Common myeloid progenitor, CD34-positive (primary cell): ENCODE results near the gene CCN6. TPM values are rescaled to one million over a fixed set of nuclear protein-coding genes. Genes with fewer than 3 reads are reported as not detected.

ENCODE experiments used
- CTCF ChIA-PET: fragments of 350-600 bp; sonication (Branson Sonifier 250); formaldehyde crosslinking; loops from one replicate; lab custom pipeline; 2021; ENCODE audit warnings: antibody characterized with exemption; lab: Charles Lee
- POLR2A ChIA-PET: fragments of 350-600 bp; sonication (Branson Sonifier 250); formaldehyde crosslinking; loops from one replicate; lab custom pipeline; 2021; ENCODE audit warnings: antibody characterized with exemption; lab: Charles Lee
- DNase-seq, 3 donors: peaks; one replicate each; pipeline versions ENCODE4 v3.0.0 to v3.0.0-alpha.2; 2013
- H3K27ac ChIP-seq, 2 experiments: 1 replicate in 1 of 2; 2 replicates in 1 of 2; pipeline ENCODE4 v1.7.0; 2013; ENCODE audit warnings: inconsistent platforms in 2 of 2, low read length in 2 of 2, mild to moderate bottlenecking in 2 of 2, low read depth in 1 of 2, moderate library complexity in 1 of 2; ENCODE audit not compliant: severe bottlenecking in 2 of 2, insufficient read depth in 1 of 2, poor library complexity in 1 of 2
- H3K27me3 ChIP-seq, 5 experiments: replicated peaks in 2 of 5; 1 replicate in 3 of 5; 2 replicates in 2 of 5; pipeline versions ENCODE4 v1.6.1 to v1.7.0; 2013; ENCODE audit warnings: low read length in 4 of 5, mild to moderate bottlenecking in 2 of 5, moderate library complexity in 2 of 5, inconsistent platforms in 1 of 5; ENCODE audit not compliant: insufficient read depth in 5 of 5, control insufficient read depth in 4 of 5
- H3K36me3 ChIP-seq, 4 experiments: 1 replicate in 2 of 4; 2 replicates in 2 of 4; pipeline versions ENCODE4 v1.6.1 to v1.7.0; 2013; ENCODE audit warnings: low read length in 3 of 4, control low read depth in 1 of 4, mild to moderate bottlenecking in 1 of 4; ENCODE audit not compliant: control insufficient read depth in 4 of 4, insufficient read depth in 4 of 4
- H3K4me1 ChIP-seq, 4 experiments: 1 replicate in 3 of 4; 2 replicates in 1 of 4; pipeline versions ENCODE4 v1.6.1 to v1.7.1; 2013; ENCODE audit warnings: low read length in 3 of 4, mild to moderate bottlenecking in 3 of 4, control low read depth in 1 of 4, inconsistent platforms in 1 of 4, moderate library complexity in 1 of 4; ENCODE audit not compliant: control insufficient read depth in 4 of 4, insufficient read depth in 4 of 4; ENCODE audit errors: control extremely low read depth in 1 of 4
- H3K4me3 ChIP-seq, 7 experiments: 1 replicate in 4 of 7; 2 replicates in 3 of 7; pipeline versions ENCODE4 v1.5.1 to v1.7.0; 2013; ENCODE audit warnings: mild to moderate bottlenecking in 7 of 7, low read length in 6 of 7, moderate library complexity in 6 of 7, inconsistent platforms in 2 of 7, low read depth in 2 of 7, control low read depth in 1 of 7; ENCODE audit not compliant: insufficient read depth in 4 of 7, control insufficient read depth in 1 of 7; ENCODE audit errors: extremely low read depth in 1 of 7
- H3K9me3 ChIP-seq, 5 experiments: 1 replicate in 4 of 5; 2 replicates in 1 of 5; pipeline versions ENCODE4 v1.6.1 to v1.7.1; 2013; ENCODE audit warnings: low read length in 4 of 5, mild to moderate bottlenecking in 2 of 5, inconsistent platforms in 1 of 5, low read depth in 1 of 5, moderate library complexity in 1 of 5; ENCODE audit not compliant: control insufficient read depth in 4 of 5, insufficient read depth in 2 of 5; ENCODE audit errors: control extremely low read depth in 1 of 5
- WGBS: methylation state at CpG from one replicate; pipeline ENCODE4 v1.1.5; 2013; ENCODE audit not compliant: insufficient coverage; 5-methylcytosine and 5-hydroxymethylcytosine counted together
- polyA plus RNA-seq: library from polyadenylated mRNA; unstranded; fragments of 120-200 nt; gene quantifications from one replicate; pipeline ENCODE4 v1.2.1, GENCODE V29; 2013

Gene CCN6
- 0.21 TPM for polyA plus RNA-seq

DNA sequence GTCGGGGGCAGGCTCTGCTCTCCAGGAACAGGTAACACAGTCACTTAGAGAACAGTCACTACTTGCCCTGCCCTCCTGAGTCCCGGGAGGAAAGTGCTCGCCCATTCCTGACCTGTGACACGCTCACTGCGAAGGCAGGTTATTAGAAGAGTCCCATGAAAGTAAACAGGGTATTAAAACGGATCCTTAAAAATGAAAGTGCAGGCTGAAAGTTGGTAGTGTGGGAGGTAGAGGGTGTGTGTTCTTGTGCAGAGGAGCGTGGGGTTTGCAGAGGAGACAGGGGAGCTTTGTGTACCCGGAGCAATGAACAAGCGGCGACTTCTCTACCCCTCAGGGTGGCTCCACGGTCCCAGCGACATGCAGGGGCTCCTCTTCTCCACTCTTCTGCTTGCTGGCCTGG lies at the start of gene CCN6:
Gene CCN6 (plus strand): TSS at position 104 of the 400 bp plus-strand sequence. CDS start 254 bp downstream, at position 358.
- ChIA-PET POLR2A (no interaction called here), CTCF (interaction anchor here (0.6 to 1.1 kb wide), 2 partner anchors 13 to 291 kb away, joined by 4 read pairs; no protein-coding TSS in a partner anchor)
- Histone ChIP-seq H3K36me3 (no peaks in the 10 kb centered on the region), H3K27ac (no peak within 1 kb of the TSS), H3K4me1 (peaks cover 0 to 4% (median 0%) of the 10 kb centered on the region in 4 experiments), H3K4me3 (no peak within 1 kb of the TSS), H3K9me3 (peaks cover 0 to 3% (median 0%) of the 10 kb centered on the region in 5 experiments), H3K27me3 (no peaks in the 10 kb centered on the region)
- no peak for DNase-seq
- WGBS = 98% methylated on average over 12 of the region's 12 CpGs

DNA sequence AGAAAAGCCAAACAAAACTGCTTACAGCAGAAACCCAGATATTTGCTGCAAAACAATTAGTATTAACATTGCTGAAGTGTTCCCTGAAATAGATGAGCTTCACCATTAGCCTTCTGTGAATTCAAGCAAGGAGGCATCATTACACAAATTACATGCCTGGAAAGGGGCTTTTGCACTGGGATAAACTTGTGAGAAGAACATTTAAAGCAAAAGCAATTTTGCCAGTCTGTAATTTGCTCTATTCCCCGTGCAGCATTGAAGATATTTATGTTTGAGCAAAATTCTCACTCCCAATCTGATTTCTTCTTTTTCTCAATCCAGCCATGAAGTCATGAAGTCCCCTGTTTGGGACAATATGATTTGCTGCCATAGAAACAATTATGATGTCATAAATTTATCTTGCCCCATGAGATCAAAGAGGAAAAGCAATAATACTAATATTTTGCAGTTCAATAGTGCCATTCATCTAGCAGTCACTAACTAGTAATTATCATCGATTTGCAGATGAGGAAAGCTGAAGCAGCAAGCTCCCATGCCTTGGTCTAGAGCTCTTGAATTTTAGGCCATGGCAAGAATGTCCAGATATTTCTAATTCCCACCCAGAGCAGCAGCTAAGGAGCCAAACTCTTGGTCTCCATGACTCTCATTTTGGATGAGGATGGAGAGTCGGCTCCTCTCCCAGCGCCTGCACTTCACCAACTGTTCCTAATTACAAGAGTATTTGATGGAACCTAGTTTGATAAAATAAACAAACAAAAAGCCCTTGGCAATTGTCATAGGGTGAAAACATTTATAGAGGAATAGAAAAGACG lies 49.5 kb upstream of the CCN6 start:
- WGBS = 100% methylated on average over 2 of the region's 5 CpGs
- H3K4me1 ChIP-seq = peaks cover 0 to 13% (median 10%) of the 10 kb centered on the region in 4 experiments
- no peak overlapping the region for H3K27ac ChIP-seq
- no peak overlapping the region for H3K4me3 ChIP-seq
- peaks cover 0 to 3% (median 1%) of the 10 kb centered on the region in 5 experiments for H3K9me3 ChIP-seq
- H3K36me3 ChIP-seq = no peaks in the 10 kb centered on the region
- CTCF ChIA-PET = no interaction called here
- peaks cover 0 to 3% (median 0%) of the 10 kb centered on the region in 5 experiments for H3K27me3 ChIP-seq
- POLR2A ChIA-PET = no interaction called here
- no peak for DNase-seq

DNA sequence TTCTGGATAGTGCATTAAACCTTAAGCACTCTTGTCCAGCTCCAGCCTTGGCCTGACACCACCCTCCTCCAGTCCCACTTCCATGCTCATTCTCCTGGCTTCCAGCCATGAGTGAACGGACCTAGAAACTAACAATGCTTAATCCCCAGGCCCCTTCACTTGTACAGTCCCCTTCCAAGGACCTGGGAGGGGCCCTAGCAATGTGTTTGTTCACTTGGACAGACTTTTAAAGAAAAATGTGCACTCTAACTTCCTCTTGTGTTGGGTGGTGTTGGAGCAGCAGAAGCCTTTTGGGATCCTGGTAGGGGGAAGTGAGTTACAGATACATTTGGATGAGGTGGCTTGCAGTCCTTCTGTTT lies 48.9 kb upstream of the CCN6 start:
- H3K27ac ChIP-seq = no peak overlapping the region
- no peaks in the 10 kb centered on the region for H3K36me3 ChIP-seq
- ChIA-PET CTCF (no interaction called here), POLR2A (no interaction called here)
- peaks cover 0 to 3% (median 0%) of the 10 kb centered on the region in 5 experiments for H3K27me3 ChIP-seq
- no peak for DNase-seq
- H3K4me1 ChIP-seq = peaks cover 0 to 13% (median 10%) of the 10 kb centered on the region in 4 experiments
- no peak overlapping the region for H3K4me3 ChIP-seq
- peaks cover 0 to 3% (median 1%) of the 10 kb centered on the region in 5 experiments for H3K9me3 ChIP-seq
- WGBS = 100% methylated on average over 1 of the region's 1 CpG

DNA sequence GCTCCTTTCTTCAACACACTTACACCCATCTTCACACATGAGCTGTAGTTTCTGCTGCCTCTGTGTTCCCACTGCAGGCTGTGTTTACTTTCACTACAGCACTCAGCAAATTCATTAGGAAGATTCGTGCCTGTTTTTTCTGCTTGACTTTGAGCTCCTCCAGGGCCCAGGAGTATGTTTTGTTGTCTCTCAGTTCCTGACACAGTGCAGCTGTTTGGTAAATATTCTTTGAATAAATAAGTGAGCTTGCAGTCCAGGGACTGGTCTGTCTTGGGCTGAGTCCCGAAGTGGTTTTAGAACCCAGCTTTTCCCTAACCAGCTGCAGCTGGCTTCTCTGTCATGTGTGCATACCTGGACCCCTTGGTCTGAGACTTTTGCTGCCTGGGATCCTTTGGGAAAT lies 46.6 kb upstream of the CCN6 start:
- H3K27ac ChIP-seq = no peak overlapping the region
- H3K36me3 ChIP-seq = no peaks in the 10 kb centered on the region
- H3K4me1 ChIP-seq = peaks cover 0 to 13% (median 10%) of the 10 kb centered on the region in 4 experiments
- WGBS = 100% methylated on average over 1 of the region's 2 CpGs
- H3K9me3 ChIP-seq = no peaks in the 10 kb centered on the region
- no peaks in the 10 kb centered on the region for H3K27me3 ChIP-seq
- DNase-seq = no peak
- H3K4me3 ChIP-seq = no peak overlapping the region
- CTCF ChIA-PET = interaction anchor here (0.8 to 8.4 kb wide), 5 partner anchors 10 to 134 kb away, joined by 3 to 51 read pairs (median 9); partner anchors contain the start of gene FYN
- POLR2A ChIA-PET = no interaction called here

DNA sequence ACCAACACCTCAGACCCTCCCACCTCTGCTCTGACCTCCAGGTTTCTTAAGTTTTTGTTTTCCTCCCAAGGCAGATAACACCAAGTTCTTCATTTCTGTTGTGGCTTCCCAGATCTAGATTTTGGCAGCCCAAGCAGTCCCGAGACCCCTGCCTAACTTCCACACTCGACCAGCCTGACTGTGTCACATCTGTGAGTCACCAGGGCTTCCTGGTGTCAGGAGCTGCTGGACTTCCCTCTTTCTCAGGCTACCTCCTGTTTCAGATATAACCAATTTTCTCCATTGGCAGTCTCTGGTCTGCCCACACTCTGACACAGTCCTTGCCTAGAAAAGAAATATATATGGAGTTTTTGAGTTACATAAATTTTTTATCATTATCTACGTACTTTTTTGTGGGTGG lies 46.1 kb upstream of the CCN6 start:
- peak; percentile 70 to 90 (median 83) for DNase-seq
- H3K27me3 ChIP-seq = no peaks in the 10 kb centered on the region
- peaks cover 0 to 13% (median 10%) of the 10 kb centered on the region in 4 experiments for H3K4me1 ChIP-seq
- ChIA-PET POLR2A (no interaction called here), CTCF (interaction anchor here (0.8 to 8.4 kb wide), 5 partner anchors 10 to 135 kb away, joined by 3 to 51 read pairs (median 9); partner anchors contain the start of gene FYN)
- H3K27ac ChIP-seq = peak overlapping the region in 1 of 2 experiments; percentile 7
- no peak overlapping the region for H3K4me3 ChIP-seq
- 0% methylated on average over 2 of the region's 3 CpGs for WGBS
- H3K36me3 ChIP-seq = no peaks in the 10 kb centered on the region
- no peaks in the 10 kb centered on the region for H3K9me3 ChIP-seq

DNA sequence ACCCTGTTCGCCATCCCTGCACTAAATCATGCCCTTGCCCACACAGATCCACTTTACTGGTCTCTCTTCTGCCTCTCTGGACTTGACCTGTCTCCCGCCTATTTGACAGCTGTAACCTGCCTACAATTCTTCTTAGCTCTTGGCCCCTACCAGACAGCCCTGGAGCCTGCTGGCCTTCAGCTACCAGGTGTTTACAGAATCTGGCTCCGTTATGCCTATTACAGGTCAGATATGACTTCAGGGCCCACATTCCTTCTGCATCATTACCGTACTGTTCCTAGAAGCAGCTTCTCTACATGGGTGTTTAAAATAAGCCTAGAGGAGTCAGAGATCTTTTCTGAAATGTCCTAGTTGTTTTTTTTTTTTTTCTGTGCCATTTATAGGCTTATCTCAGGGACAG lies 45.4 kb upstream of the CCN6 start:
- POLR2A ChIA-PET = no interaction called here
- 100% methylated on average over 2 of the region's 4 CpGs for WGBS
- Histone ChIP-seq H3K4me1 (peaks cover 0 to 13% (median 10%) of the 10 kb centered on the region in 4 experiments), H3K4me3 (no peak overlapping the region), H3K9me3 (no peaks in the 10 kb centered on the region), H3K27ac (no peak overlapping the region), H3K36me3 (no peaks in the 10 kb centered on the region), H3K27me3 (no peaks in the 10 kb centered on the region)
- CTCF ChIA-PET = interaction anchor here (0.8 to 8.4 kb wide), 6 partner anchors 9 to 286 kb away, joined by 3 to 51 read pairs (median 7); no protein-coding TSS in a partner anchor
- DNase-seq = no peak

DNA sequence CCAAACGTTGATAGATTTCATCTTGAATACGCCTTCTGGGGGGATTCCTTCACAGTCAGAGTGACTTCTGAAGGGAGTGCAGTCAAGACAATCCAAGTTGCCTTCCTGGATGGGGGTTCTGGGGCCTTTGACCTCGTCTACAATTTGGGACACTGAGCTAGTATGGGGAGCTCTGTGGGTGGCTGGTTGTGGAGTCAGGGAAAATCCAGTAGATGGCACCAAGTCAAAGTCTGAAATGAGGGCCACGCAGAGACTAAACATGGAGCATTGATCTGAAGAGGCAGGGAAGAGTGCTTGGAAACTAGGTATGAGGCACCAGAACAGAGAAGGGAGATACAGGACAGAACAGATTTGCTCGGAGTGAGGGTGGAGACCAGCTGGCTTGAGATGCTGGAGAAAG lies 43.6 kb upstream of the CCN6 start:
- no peak overlapping the region for H3K27ac ChIP-seq
- no peaks in the 10 kb centered on the region for H3K36me3 ChIP-seq
- H3K4me3 ChIP-seq = no peak overlapping the region
- ChIA-PET POLR2A (interaction anchor here (0.6 kb wide), 1 partner anchor 1135 kb away, joined by 3 read pairs; no protein-coding TSS in a partner anchor), CTCF (interaction anchor here (0.7 to 8.4 kb wide), 7 partner anchors 16 to 300 kb away, joined by 3 to 51 read pairs (median 4); no protein-coding TSS in a partner anchor)
- no peak for DNase-seq
- H3K4me1 ChIP-seq = peaks cover 0 to 13% (median 10%) of the 10 kb centered on the region in 4 experiments
- 76% methylated on average over 4 of the region's 5 CpGs for WGBS
- no peaks in the 10 kb centered on the region for H3K9me3 ChIP-seq
- no peaks in the 10 kb centered on the region for H3K27me3 ChIP-seq
